Stimulated activated CD4-positive, alpha-beta T cell treated with anti-CD3 and anti-CD28 coated beads, Interleukin-4, amount 100 ng/mL, for 1 hour (primary cell): Measurements from ENCODE around the gene VPS52.
A peak's percentile ranks its signal among the peaks of the same experiment; 100 is the strongest.
"Not testable (repeated sequence)": the region's sequence is repeated elsewhere in the genome, so short reads cannot be mapped to it uniquely, and the experiment has no call there.

ENCODE experiments used
- DNase-seq: peaks from one replicate; pipeline ENCODE4 v3.0.0-alpha.2; 2020

Gene VPS52

DNA sequence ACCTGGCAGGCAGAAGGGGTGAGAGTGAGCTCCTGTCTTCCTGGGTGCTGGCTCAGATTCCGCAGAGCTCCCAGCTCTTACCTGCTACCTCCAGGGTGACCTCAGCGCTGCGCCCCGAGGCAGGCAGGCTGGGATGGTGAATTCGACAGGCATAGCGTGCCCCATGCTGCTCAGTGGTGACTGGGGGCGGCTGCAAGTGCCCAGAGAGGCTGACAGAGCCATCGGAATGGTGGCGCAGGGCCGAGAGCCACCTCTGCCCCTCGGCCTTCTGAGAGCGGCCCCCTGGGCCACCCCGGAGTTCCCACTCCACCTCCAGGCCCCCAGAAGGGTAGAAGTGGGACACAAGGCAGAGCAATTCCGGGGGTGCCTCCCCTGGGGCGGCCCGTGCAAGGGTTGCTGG is 32.5 kb upstream of the VPS52 start:
- DNase-seq = no peak

DNA sequence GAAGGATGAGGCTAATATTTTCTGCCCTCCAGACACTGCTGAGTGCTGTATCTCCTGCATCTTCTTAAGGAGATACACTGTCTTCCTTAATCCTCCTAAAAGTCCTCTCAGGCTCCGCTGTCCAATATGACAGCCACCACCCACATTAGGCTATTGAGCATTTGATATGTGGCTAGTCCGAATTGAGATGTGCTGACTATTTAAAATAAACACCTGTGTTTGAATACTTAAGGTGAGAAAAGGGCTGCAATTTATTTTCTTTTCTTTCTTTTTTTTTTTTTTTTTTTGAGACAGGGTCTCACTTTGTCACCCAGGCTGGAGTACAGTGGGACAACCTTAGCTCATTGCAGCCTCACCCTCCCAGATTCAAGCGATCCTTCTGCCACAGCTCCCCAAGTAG is 30.2 kb upstream of the VPS52 start:
- DNase-seq = no peak

GRCh38 chr6:33299237-33299944 is 27.7 kb upstream of the VPS52 start:
- DNase-seq = peak; percentile 94

DNA sequence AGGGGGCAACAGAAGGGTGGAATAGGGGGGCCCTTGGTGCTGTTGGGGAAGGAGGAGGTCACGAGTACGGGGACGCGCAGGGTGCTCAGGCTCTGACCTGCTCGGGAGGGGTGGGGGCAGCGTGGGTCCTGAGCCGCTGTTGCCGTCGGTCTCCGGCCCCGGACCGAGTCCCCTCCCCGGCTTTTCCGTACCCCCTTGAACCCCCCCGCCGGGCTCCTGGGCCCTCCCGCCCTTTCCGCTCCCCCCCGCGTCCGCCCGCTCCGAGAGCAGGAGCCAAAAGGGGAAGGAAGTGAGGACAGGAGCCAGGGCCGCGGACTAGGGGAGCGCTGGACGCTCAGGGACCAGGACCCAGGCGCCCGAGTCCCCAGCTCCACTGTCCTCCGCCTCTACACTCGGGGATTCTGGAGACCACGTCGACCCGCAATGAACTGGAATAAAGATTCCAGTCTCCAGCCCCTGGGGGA is 27.1 kb upstream of the VPS52 start, which contains the start of gene RGL2:
TSS of gene RGL2 (minus strand) at position 170 of the 464 bp plus-strand sequence. CDS start 332 bp downstream, outside the sequence.
- DNase-seq = peak; percentile 62

DNA sequence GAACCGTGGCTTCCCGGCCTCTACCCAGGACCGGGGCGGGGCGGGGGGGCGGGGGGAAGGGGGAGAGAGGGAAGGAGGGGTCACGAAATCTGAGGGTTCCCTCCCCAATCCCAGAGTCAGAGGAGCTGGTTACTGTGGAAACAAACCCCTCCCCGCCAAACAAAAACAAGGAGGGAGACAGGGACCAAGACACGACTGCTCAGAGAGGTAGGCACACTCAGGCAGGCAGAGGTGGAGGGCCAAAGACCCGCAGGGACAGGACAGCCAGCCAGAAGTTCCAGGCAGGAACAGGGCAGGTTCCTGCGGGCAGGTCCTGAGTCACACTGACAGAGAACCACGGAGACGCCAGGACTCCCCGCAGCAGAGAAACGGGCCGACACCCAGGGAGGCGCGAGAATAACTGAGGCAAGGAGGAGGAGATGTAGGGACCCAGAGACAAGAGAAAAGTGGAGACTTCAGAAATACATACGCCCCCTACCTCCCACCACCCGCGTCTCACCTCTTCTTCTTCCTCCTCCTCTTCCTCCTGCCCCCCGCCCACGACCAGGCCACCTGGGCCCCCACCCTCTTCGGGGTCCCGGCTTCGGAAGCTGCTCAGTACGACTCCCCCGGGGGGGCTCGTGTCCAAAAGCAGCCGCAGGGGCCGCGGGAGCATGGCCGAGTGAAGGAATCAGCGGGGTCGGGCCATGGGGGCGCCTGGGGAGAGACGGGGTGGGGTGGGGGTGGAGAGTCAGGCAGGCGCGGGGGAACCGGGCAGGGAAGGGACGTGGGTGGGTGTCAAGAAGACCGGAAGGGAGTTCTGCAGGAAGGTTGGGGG is 26.5 kb upstream of the VPS52 start:
- DNase-seq = peak; percentile 42

DNA sequence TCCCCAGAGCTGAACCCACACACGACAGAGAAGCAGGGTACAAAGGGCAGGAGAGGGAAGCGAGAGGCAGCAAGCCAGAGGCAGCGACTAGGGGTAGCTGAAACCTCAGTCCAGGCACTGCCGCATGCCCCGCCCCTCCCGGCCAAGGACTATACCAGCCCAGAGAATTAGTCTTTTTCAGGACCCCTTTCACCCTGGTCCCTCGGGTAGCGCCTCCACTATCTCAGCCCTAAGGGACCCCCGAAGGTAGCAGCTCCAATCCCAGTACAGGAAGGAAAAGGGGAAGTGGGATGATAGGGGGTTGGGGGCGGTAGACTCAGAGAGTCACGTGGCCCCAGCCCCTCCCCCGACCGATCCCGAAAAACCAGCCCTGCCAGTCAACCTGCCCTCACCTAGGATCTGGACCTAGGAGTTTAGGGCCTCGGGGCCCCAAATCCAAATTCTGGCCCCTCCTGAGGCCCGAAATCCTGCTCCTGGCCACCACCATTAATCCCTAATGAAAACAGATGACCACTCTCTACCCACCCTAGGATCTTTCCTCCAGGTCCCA is 25.8 kb upstream of the VPS52 start:
- DNase-seq = no peak

GRCh38 chr6:33296797-33297405 is 25.2 kb upstream of the VPS52 start:
- no peak for DNase-seq

GRCh38 chr6:33295621-33296369 is 24.1 kb upstream of the VPS52 start:
- DNase-seq = no peak

DNA sequence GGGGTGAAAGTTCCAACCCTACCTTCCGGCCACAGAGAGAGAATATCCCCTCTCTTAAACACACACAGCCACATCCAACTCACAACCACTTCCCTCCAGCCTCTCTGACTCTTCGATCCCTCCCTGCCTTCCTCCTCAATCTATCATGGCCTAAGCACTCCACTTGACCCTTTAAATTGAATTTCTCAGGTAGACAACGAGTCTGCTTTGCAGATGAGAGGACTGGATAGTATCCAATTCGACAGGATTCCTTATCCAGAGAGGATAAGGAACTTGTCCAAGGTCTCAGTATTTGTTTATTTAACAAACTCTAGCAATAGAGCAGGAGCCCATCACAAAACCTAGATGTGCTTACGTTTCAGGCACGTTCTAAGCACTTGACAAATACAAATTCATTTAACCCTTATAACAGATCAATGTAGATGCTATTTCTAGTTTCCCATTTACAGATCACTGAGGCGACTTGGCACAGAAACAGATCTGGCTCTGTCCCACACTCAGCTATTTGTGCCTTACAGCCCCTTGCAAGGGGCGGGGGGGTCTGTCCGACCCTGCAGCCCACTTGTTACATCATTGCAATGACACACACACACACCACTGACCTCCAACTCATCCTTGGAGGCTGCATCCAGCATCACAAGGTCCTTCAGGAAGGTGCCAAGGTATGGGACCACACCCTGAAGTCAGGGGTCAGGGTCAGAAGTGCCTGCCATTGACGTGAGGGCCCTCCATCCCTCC is 22.6 kb upstream of the VPS52 start:
- DNase-seq = no peak

DNA sequence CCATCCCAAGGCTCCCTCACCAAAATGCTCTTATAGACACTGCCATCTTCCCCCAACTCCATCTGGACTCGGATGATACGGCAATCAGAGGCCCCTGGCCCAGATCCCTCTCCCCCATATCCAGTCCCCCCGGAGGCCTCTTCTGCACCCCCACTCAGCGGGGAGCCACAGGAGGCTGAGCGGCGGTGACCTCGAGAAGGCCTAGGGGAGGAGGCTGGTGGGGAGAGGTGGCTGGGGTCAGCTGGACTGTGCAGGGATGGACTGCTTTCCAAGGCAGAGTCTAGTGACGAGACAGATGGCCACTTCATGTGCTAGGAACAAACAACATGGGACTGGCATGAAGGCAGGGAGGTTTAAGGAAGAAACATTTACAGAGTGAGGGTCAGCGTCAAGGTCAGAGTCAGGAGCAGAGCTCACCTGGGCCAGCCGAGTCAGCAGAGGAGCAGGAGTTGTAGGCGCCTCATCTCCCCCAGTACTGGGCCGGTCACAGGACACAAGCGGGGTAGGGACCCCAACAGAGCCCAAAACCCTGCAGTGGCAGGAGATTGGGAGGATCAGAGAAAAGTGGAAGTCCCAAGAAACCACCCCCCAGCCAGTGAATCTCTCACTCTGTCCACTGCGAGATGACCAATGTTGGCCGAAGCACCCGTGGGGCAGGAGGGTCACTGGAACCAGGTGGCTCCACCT is 21.5 kb upstream of the VPS52 start:
- DNase-seq = no peak

GRCh38 chr6:33290459-33290858 is 18.8 kb upstream of the VPS52 start:
- DNase-seq = no peak

DNA sequence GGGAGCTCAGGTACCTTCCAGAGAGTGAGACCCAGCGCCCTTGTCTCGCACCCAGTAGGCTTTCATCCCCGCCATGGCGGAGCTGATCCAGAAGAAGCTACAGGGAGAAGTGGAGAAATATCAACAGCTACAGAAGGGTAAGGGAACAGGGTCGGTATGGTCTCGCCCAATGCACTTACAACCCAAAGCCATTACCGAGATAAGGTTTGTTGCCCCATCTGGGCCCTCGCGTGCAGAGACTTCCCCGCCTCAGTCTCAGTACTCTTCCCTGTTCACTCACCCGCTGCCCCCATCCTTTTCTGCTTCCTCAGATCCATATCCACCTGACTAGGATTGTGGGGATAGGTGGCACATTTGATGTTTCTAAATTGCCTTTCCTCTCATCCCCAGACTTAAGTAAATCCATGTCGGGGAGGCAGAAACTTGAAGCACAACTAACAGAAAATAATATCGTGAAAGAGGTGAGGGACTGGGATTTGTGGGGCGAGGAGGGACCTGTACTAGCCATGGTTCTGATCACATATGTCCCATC is 18.2 kb upstream of the VPS52 start:
- no peak for DNase-seq

DNA sequence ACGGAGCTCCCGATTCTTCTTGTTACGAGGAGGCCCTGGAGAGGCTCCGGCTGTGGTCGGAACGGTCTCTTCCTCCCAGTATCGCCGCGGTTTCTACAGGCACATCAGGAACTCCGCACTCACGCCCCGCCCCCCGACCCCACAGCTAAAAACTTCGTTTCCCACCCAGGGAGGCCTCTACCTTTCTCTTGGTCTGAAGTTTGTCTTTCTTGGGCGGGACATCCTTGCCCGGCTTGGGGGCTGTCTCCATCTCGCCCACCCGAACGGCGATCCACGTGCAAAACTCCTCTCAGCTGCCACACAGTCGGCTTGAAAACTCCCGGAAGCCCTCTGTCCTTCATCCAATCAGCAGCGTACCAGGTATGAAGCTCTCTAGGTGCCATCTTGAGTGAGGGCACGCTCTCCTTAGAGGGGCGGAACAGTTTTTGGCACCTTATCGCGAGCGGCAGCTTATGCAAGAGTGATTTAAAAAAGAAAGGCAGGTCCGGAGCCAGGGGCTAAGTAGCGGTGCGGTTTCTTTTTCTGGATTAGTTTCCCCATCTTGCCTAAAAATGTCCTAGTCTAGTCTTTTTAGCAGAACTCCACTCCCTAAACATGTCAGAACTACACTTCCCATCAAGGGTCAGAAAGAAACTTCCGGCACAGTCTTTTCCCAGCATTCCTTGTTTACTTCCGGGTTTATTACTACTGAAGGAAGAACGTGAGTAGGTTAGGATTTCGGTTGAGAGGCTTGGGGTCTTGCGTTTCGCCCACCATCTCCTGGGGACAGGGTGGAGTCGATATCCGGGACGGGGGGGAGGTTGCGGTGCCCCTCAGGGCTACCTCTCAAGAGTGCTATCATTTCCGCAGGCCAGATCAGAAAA is 17.5 kb upstream of the VPS52 start, which contains the start of the genes PFDN6 and WDR46:
TSS of gene PFDN6 (plus strand) at position 681 of the 863 bp plus-strand sequence. CDS start 256 bp downstream, outside the sequence.
TSS of gene WDR46 (minus strand) at position 319 of the 863 bp plus-strand sequence. CDS start at position 250, 69 bp downstream.
- DNase-seq = peak; percentile 74

- DNase-seq = no peak
Measured at GRCh38 chr6:33288141-33288920, 16.7 kb upstream of the VPS52 start.

DNA sequence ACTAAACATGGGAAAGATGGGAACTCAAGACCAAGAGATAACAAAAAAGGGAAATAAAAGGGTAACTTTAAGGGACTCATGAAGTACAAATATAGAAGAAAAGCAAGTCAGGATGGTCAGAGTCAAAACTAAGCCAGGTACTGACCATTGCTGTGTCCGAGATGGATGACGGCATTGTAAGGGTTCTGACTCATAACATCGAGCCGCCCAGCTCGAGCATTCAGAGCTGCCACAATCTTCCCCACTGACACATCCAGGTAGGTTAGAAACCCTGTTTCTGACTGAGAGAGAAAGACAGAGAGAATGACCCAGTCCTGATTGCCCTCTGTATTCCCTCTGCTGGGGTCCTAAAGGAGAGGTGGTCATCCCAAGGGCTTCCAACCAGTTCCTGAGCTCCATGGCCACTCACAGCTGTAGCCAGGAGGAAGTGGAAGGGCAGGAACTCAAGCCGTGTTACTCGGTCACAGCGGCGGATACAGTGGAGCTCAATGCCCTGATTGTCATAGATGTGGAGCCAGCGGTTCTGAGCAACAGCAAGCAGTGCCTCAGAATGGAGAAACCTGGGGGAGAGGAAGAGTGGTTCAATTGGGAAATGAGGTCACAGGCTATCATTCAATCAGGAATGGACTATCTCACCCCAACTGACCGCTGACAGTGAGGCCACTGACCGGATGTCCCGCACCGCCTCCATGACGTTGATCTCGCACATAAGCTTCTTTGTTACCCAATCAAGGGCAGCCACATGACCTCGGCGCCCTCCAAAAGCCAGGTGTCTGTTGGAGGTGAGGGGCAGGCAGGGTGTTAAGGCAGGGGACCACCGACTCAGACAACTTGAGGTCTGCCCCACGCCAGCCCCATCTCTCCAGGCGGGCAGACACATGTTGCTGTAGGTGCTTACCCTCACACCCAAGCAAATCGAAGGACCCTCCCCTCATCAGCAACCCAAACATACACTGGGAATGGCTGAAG is 15.6 kb upstream of the VPS52 start:
- DNase-seq = no peak

DNA sequence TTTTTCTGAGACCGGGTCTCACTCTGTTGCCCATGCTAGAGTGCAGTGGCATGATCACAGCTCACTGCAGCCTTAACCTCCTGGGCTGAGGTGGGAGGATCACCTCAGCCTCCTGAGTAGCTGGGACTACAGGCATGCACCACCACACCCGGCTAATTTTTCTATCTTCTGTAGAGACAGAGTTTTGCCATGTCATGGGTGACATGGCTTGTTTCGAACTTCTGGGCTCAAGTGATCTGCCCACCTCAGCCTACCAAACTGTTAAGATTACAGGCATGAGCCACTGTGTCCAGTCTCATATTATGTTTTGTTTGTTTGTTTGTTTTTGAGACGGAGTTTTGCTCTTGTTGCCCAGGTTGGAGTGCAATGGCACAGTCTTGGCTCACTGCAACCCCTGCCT is 13.5 kb upstream of the VPS52 start:
- not testable (repeated sequence) for DNase-seq

- DNase-seq = no peak
Measured at GRCh38 chr6:33280539-33280938, 8.9 kb upstream of the VPS52 start.
